ENCODE measurements around the gene FPR3.

Gene FPR3

DNA sequence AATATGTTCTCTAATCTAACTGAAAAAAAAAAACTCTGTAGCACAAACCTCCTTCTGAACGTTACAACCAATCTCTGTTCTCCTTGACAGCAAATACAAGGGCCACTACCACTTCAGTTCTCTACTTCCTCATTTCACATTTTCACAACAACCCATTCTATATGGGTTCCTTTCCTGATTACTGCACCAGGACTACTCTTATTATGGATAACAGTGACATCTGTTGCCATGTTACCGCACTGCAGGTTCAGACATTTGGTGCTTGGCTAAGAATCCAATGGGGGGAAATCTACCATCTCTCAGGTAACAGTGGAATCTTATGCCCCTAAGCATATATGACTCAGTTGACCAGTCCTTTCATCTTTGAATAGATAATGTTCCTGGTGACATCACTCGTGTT lies 11.6 kb upstream of the FPR3 start:
- no peak for DNase-seq
- intact Hi-C loops (cut with DNase I; ENCODE audit: low total_unique reads), result no loop called here
- peaks cover 0 to 10% of the 10 kb centered on the region in 2 donors for H3K27me3 ChIP-seq
- no peaks in the 10 kb centered on the region for H3K4me1 ChIP-seq
- no peak overlapping the region for H3K27ac ChIP-seq
- no peaks in the 10 kb centered on the region for H3K36me3 ChIP-seq
- no peaks in the 10 kb centered on the region for H3K9me3 ChIP-seq
- no peak overlapping the region for H3K4me3 ChIP-seq
- TF ChIP-seq, protein P1, sequence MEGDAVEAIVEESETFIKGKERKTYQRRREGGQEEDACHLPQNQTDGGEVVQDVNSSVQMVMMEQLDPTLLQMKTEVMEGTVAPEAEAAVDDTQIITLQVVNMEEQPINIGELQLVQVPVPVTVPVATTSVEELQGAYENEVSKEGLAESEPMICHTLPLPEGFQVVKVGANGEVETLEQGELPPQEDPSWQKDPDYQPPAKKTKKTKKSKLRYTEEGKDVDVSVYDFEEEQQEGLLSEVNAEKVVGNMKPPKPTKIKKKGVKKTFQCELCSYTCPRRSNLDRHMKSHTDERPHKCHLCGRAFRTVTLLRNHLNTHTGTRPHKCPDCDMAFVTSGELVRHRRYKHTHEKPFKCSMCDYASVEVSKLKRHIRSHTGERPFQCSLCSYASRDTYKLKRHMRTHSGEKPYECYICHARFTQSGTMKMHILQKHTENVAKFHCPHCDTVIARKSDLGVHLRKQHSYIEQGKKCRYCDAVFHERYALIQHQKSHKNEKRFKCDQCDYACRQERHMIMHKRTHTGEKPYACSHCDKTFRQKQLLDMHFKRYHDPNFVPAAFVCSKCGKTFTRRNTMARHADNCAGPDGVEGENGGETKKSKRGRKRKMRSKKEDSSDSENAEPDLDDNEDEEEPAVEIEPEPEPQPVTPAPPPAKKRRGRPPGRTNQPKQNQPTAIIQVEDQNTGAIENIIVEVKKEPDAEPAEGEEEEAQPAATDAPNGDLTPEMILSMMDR (IDR thresholded peaks at IDR 0.05), result no peak

DNA sequence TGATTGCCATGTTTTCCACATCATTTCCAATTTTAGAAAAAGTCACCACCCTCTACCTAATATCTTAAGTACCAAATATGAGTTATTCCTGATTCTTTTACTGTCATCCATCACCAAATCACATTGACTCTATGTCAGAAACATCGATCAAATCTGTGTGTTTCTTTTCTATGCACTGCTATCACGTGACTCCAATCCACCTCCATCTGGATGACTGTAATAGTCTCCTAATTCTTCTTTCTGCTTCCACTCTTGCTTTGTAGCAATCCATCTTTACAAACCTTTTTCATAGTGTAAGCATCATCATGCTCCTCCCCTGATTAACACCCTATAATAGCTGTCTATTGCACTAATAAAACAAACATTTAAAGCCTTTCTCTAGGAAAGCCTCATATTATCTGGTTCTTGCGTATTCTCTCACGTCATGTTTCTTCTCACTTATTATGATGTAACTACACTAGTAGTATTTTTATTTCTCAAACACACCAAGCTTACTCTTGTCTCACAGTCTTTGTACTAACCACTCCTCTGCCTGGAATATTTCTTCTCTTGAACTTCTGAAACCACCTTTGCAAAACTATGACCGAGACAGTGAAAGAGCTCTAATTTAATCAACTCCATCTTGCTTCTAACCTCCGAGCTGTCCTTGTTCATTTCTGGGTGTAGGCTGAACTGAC lies 10.7 kb upstream of the FPR3 start:
- H3K9me3 ChIP-seq, result no peaks in the 10 kb centered on the region

DNA sequence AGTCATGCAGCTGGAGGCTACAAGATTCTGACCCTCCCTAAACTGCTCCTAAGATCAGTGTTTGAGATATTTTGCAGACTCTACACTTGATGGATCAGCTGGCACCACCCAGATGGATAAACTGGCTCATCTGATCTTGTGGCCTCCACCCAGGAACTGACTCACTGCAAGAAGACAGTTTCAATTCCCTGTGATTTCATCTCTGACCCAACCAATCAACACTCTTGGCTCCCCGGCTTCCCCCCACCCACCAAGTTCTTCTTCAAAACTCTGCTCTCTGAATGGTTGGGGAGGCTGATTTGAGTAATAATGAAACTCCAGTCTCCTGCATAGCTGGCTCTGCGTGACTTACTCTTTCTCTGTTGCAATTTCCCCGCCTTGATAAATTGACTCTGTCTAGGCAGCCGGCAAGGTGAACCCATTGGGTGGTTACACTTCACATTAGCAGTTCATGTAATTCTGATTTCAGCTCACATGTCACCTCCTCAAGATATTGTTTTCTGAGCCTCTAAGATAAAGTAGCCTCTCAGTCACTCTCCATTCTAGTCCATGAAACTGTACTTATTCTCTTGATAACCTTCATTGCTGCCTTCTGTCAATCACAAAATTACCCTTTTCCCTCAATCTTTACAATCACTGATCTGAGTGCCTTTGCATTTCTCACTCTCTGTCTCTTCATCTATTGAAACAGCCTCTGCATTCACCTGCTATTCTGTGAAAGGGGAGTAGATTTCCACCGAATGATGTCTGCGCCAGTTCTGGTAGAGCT lies 9.9 kb upstream of the FPR3 start:
- no peak overlapping the region for H3K27ac ChIP-seq
- intact Hi-C loops (cut with DNase I; ENCODE audit: low total_unique reads), result no loop called here

More for the DNA sequence above, 10.7 kb upstream of the FPR3 start:
- no peak for DNase-seq
- H3K4me3 ChIP-seq, result no peak overlapping the region
- peaks cover 0 to 7% of the 10 kb centered on the region in 2 donors for H3K27me3 ChIP-seq
- no peak overlapping the region for H3K27ac ChIP-seq
- no peaks in the 10 kb centered on the region for H3K4me1 ChIP-seq
- no peaks in the 10 kb centered on the region for H3K36me3 ChIP-seq
- intact Hi-C loops (cut with DNase I; ENCODE audit: low total_unique reads), result no loop called here
- TF ChIP-seq, protein P1 (IDR thresholded peaks at IDR 0.05), result no peak

DNA sequence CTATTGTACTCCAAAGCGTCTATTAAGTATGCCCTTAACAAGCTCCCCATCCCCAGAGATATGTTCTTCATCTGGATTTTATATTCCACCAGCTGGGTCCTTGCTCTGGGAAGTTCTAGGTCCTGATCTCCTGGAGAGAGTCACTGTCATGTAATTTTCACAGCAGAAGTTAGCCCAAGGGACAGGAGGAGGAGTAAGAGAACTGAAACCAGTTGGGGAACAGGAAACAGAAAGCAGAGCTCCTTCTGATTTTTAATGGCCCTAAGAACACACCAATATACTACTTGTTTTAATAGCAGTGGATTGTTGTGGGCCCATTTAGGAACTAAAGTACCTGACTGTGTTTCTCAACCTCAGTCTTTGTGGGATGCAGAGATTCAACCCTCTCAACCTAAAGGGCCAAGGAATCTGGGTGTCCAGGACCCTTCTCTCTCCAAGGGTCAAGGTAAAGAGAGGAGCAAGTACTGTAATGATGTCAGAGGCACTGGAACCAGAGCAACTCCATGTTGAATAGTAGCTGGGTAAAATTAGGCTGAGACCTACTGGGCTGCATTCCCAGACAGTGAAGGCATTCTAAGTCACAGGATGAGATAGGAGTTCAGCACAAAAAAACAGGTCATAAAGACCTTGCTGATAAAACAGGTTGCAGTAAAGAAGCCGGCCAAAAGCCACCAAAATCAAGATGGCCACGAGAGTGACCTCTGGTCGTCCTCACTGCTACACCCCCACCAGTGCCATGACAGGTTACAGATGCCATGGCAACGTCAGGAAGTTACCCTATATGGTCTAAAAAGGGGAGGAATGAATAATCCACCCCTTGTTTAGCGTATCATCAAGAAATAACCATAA lies 8.1 kb upstream of the FPR3 start:
- Histone ChIP-seq H3K36me3 (no peaks in the 10 kb centered on the region), H3K4me3 (no peak overlapping the region), H3K27ac (no peak overlapping the region), H3K27me3 (peaks cover 0 to under 1% of the 10 kb centered on the region in 2 donors), H3K4me1 (no peaks in the 10 kb centered on the region), H3K9me3 (no peaks in the 10 kb centered on the region)
- TF ChIP-seq, protein P1 (IDR thresholded peaks at IDR 0.05), result no peak
- intact Hi-C loops (cut with DNase I; ENCODE audit: low total_unique reads), result no loop called here
- DNase-seq, result no peak

More for the DNA sequence above, 9.9 kb upstream of the FPR3 start:
- Histone ChIP-seq H3K4me3 (no peak overlapping the region), H3K36me3 (no peaks in the 10 kb centered on the region), H3K27me3 (peaks cover 0 to 3% of the 10 kb centered on the region in 2 donors), H3K9me3 (no peaks in the 10 kb centered on the region), H3K4me1 (no peaks in the 10 kb centered on the region)
- TF ChIP-seq, protein P1 (IDR thresholded peaks at IDR 0.05), result no peak
- peak; percentile 81 to 84 for DNase-seq

DNA sequence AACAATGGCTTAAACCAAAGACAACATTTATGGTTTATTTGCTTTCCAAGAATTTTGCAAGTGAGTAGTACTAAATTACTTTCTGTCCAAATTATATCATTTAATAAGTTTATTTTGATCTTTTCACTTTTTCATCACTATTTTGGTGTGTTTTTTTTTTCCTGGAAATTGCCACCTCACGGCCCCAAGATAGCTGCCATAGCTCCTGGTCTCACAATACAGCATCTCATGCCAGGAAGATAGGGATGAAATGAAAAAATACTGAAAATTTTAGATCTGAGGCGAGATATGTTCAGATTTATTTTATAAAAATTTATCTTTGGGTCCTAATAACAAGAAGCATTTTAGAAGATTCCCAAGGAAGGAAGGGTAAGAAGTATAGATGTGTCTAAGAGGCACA lies 6.9 kb upstream of the FPR3 start:
- intact Hi-C loops (cut with DNase I; ENCODE audit: low total_unique reads), result no loop called here
- Histone ChIP-seq H3K4me3 (no peak overlapping the region), H3K27ac (no peak overlapping the region), H3K36me3 (no peaks in the 10 kb centered on the region), H3K4me1 (no peaks in the 10 kb centered on the region), H3K27me3 (no peaks in the 10 kb centered on the region), H3K9me3 (no peaks in the 10 kb centered on the region)
- TF ChIP-seq, protein P1 (IDR thresholded peaks at IDR 0.05), result no peak
- no peak for DNase-seq

All from tibial artery (tissue), 4 donors.